B cell (primary cell): ENCODE data around the gene GORASP1. TPM values are rescaled to one million over a fixed set of nuclear protein-coding genes. Genes with fewer than 3 reads are reported as not detected.

Experiments used
- ATAC-seq: fragments of 200-7000 bp; cut with Tn5 transposase; one replicate; pipeline ENCODE4 v1.10.0; 2021; ENCODE audit warnings: low read depth, mild to moderate bottlenecking, moderate number of reproducible peaks, moderate library complexity
- CTCF ChIA-PET: fragments of 350-600 bp; sonication (Branson Sonifier 250); formaldehyde crosslinking; loops from one replicate; lab custom pipeline; 2021; ENCODE audit warnings: antibody characterized with exemption, inconsistent platforms; lab: Charles Lee
- POLR2A ChIA-PET: fragments of 350-600 bp; sonication (Branson Sonifier 250); formaldehyde crosslinking; loops from one replicate; lab custom pipeline; 2021; ENCODE audit warnings: antibody characterized with exemption; lab: Charles Lee
- DNase-seq: peaks from one replicate; pipeline ENCODE4 v3.0.0; 2013
- H2AFZ ChIP-seq: 2 replicates; pipeline ENCODE4 v1.6.1; 2012; ENCODE audit warnings: mild to moderate bottlenecking, low read depth, low read length; ENCODE audit not compliant: insufficient read depth, poor library complexity, severe bottlenecking
- H3K27ac ChIP-seq, 2 donors: 1 replicate in 1 of 2; 2 replicates in 1 of 2; pipeline ENCODE4 v1.5.1; 2012 to 2013; ENCODE audit warnings: low read length in 2 of 2, mild to moderate bottlenecking in 2 of 2, moderate library complexity in 1 of 2
- H3K27me3 ChIP-seq, 4 experiments: fragments of 200-600 bp in 1 of 4; sonication (generic) in 1 of 4; replicated peaks in 1 of 4; 1 replicate in 2 of 4; 2 replicates in 2 of 4; pipeline versions ENCODE4 v1.6.1 to v1.7.0; 2013 to 2016; ENCODE audit warnings: low read length in 3 of 4, mild to moderate bottlenecking in 2 of 4, mixed read lengths in 1 of 4, moderate library complexity in 1 of 4; ENCODE audit not compliant: insufficient read depth in 4 of 4, control insufficient read depth in 3 of 4; ENCODE audit errors: control extremely low read depth in 1 of 4
- H3K36me3 ChIP-seq, 2 experiments: replicated peaks in 1 of 2; 1 replicate in 1 of 2; 2 replicates in 1 of 2; pipeline versions ENCODE4 v1.6.1 to v1.7.1; 2013; ENCODE audit warnings: low read length in 1 of 2; ENCODE audit not compliant: insufficient read depth in 2 of 2, control insufficient read depth in 1 of 2; ENCODE audit errors: control extremely low read depth in 1 of 2, extremely low read depth in 1 of 2
- H3K4me1 ChIP-seq, 2 donors: fragments of 200-600 bp in 1 of 2; sonication (generic) in 1 of 2; 1 replicate in 1 of 2; 2 replicates in 1 of 2; pipeline versions ENCODE4 v1.5.1 to v1.6.1; 2013 to 2017; ENCODE audit warnings: low read length in 2 of 2; ENCODE audit not compliant: control insufficient read depth in 2 of 2, insufficient read depth in 2 of 2
- H3K4me2 ChIP-seq: replicated peaks from 2 replicates; pipeline ENCODE3; 2012; ENCODE audit warnings: mild to moderate bottlenecking, low read depth, low read length; ENCODE audit not compliant: poor library complexity, severe bottlenecking
- H3K4me3 ChIP-seq, 5 experiments: fragments of 200-600 bp in 1 of 5; sonication (generic) in 1 of 5; 1 replicate in 3 of 5; 2 replicates in 2 of 5; pipeline versions ENCODE4 v1.5.1 to v1.7.0; 2011 to 2016; ENCODE audit warnings: low read length in 4 of 5, mild to moderate bottlenecking in 4 of 5, low read depth in 2 of 5, control low read depth in 1 of 5, moderate library complexity in 1 of 5; ENCODE audit not compliant: insufficient read depth in 1 of 5; ENCODE audit errors: control extremely low read depth in 1 of 5, extremely low read depth in 1 of 5
- H3K79me2 ChIP-seq: fragments of 200-600 bp; sonication (generic); one replicate; pipeline ENCODE4 v1.6.0; 2016; ENCODE audit warnings: low read length; ENCODE audit not compliant: control insufficient read depth, insufficient read depth
- H3K9ac ChIP-seq: fragments of 200-600 bp; sonication (generic); 2 replicates; pipeline ENCODE4 v1.6.1; 2017; ENCODE audit warnings: mild to moderate bottlenecking, low read length, moderate library complexity
- H3K9me3 ChIP-seq, 3 donors: one replicate each; pipeline versions ENCODE4 v1.6.1 to v1.7.1; 2013; ENCODE audit warnings: low read length in 2 of 3; ENCODE audit not compliant: control insufficient read depth in 2 of 3, insufficient read depth in 1 of 3; ENCODE audit errors: control extremely low read depth in 1 of 3
- H4K20me1 ChIP-seq: 2 replicates; pipeline ENCODE4 v1.6.0; 2012; ENCODE audit warnings: mild to moderate bottlenecking, low read length; ENCODE audit not compliant: insufficient read depth, control insufficient read depth, poor library complexity, severe bottlenecking
- H3K27ac Mint-ChIP-seq: one replicate; pipeline ENCODE4 v1.8.0; 2021; ENCODE audit warnings: mixed read lengths
- H3K27me3 Mint-ChIP-seq: one replicate; pipeline ENCODE4 v1.8.0; 2021; ENCODE audit warnings: mixed read lengths
- H3K4me1 Mint-ChIP-seq: one replicate; pipeline ENCODE4 v1.8.0; 2021; ENCODE audit warnings: mixed read lengths
- H3K4me3 Mint-ChIP-seq: one replicate; pipeline ENCODE4 v1.8.0; 2021; ENCODE audit warnings: mixed read lengths
- H3K9me3 Mint-ChIP-seq: one replicate; pipeline ENCODE4 v1.8.0; 2022; ENCODE audit warnings: mixed read lengths; ENCODE audit not compliant: insufficient read depth
- CTCF ChIP-seq: fragments of 200-600 bp; IDR thresholded peaks from one replicate; pipeline ENCODE4 v1.8.0; 2022; ENCODE audit warnings: antibody characterized with exemption, mild to moderate bottlenecking
- EZH2 ChIP-seq: IDR thresholded peaks from 2 replicates; pipeline ENCODE4 v1.6.1; 2012; ENCODE audit warnings: borderline replicate concordance, low read depth, mild to moderate bottlenecking, moderate library complexity, low read length; ENCODE audit not compliant: insufficient read depth, poor library complexity, severe bottlenecking
- WGBS: methylation state at CpG from one replicate; pipeline ENCODE4 v1.1.5; 2013; ENCODE audit warnings: missing lambda C conversion rate; ENCODE audit not compliant: insufficient coverage; 5-methylcytosine and 5-hydroxymethylcytosine counted together
- intact Hi-C: fragments of 100-400 bp; cut with micrococcal nuclease; formaldehyde crosslinking; loops from one replicate; pipeline ENCODE4 v1.10.0; 2022
- polyA plus RNA-seq: library from polyadenylated mRNA; depleted of rRNA; stranded (reverse); fragments of >200 nt; gene quantifications from 2 replicates; pipeline ENCODE4 v1.2.3, GENCODE V29; 2012
- total RNA-seq, 2 donors: library from RNA; stranded (reverse); fragments of 120-200 nt in 1 of 2; gene quantifications; 1 replicate in 1 of 2; 2 replicates in 1 of 2; pipeline versions ENCODE4 v1.2.3 to v1.2.4, GENCODE V29; 2013 to 2022

The GORASP1 gene
- total and polyA plus RNA-seq, 2 donors (not counting 1 experiment from before 2014, with no cell fraction given): 81.7 to 84.0 TPM

DNA sequence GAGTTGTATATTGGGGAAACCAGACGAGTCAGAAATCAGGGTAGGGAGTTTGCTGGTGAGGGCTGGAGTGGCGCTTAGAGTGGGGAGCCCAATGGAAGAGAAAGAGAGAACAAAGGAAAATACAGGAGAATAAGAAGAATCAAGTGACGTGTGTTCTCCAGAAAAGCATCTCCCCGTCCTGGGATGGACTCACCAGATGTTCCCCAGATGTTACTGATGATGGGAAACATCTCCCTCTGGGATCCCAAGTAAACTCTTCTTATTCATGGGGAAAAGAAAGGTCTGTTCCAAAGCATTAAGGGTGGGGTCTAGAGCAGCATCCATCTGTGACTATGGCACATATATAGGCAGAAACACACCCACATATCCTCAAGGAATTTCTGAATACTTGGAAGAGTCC is 49.0 kb upstream of the GORASP1 start:
- H2AFZ ChIP-seq: no peak overlapping the region
- intact Hi-C loops: no loop called here
- H4K20me1 ChIP-seq: peaks cover 19% of the 10 kb centered on the region
- TF ChIP-seq EZH2 (no peak), CTCF (no peak)
- peaks cover 9 to 20% of the 10 kb centered on the region in 2 donors for H3K4me1 ChIP-seq
- H3K9me3 ChIP-seq: no peaks in the 10 kb centered on the region
- H3K4me3 ChIP-seq: no peak overlapping the region
- 97% methylated on average over 3 of the region's 4 CpGs for WGBS
- Mint-ChIP-seq H3K4me3 (no peak overlapping the region), H3K4me1 (peaks cover 15% of the 10 kb centered on the region), H3K27ac (no peak overlapping the region), H3K27me3 (no peaks in the 10 kb centered on the region), H3K9me3 (no peaks in the 10 kb centered on the region)
- ChIA-PET POLR2A (interaction anchor here (0.7 kb wide), 1 partner anchor 51 kb away, joined by 4 read pairs; no protein-coding TSS in a partner anchor), CTCF (interaction anchor here (1.2 to 4.7 kb wide), 3 partner anchors 21 to 131 kb away, joined by 3 to 14 read pairs (median 3); no protein-coding TSS in a partner anchor)
- no peaks in the 10 kb centered on the region for H3K36me3 ChIP-seq
- peaks cover 19% of the 10 kb centered on the region for H3K79me2 ChIP-seq
- DNase-seq (no peak), ATAC-seq (no peak)
- no peak overlapping the region for H3K27ac ChIP-seq
- no peaks in the 10 kb centered on the region for H3K27me3 ChIP-seq
- H3K9ac ChIP-seq: no peak overlapping the region
- H3K4me2 ChIP-seq: no peak overlapping the region

- H3K27ac ChIP-seq: no peak overlapping the region
- H3K4me2 ChIP-seq: peak overlapping the region; percentile 98
- intact Hi-C loops: no loop called here
- H2AFZ ChIP-seq: no peak overlapping the region
- H4K20me1 ChIP-seq: peaks cover 38% of the 10 kb centered on the region
- H3K9ac ChIP-seq: no peak overlapping the region
- Mint-ChIP-seq H3K4me1 (peaks cover 35% of the 10 kb centered on the region), H3K4me3 (peak overlapping the region; percentile 73), H3K9me3 (no peaks in the 10 kb centered on the region), H3K27me3 (no peaks in the 10 kb centered on the region), H3K27ac (peak overlapping the region; percentile 90)
- H3K27me3 ChIP-seq: no peaks in the 10 kb centered on the region
- no peak for TF ChIP-seq CTCF
- TF ChIP-seq EZH2: no peak
- ChIA-PET CTCF (interaction anchor here (1.0 to 1.6 kb wide), 2 partner anchors 25 to 134 kb away, joined by 3 to 6 read pairs; no protein-coding TSS in a partner anchor), POLR2A (interaction anchor here (0.7 kb wide), 1 partner anchor 48 kb away, joined by 3 read pairs; no protein-coding TSS in a partner anchor)
- DNase-seq: peak; percentile 28
- 90% methylated on average over 14 of the region's 18 CpGs for WGBS
- peaks cover 29 to 39% of the 10 kb centered on the region in 2 donors for H3K4me1 ChIP-seq
- H3K4me3 ChIP-seq: no peak overlapping the region
- no peaks in the 10 kb centered on the region for H3K36me3 ChIP-seq
- peaks cover 38% of the 10 kb centered on the region for H3K79me2 ChIP-seq
- H3K9me3 ChIP-seq: no peaks in the 10 kb centered on the region
- ATAC-seq: no peak
Measured at GRCh38 chr3:39154280-39155021, 47.0 kb upstream of the GORASP1 start.
